K562 (cell line): ENCODE data around the gene KANK2. TPM values are rescaled to one million over a fixed set of nuclear protein-coding genes. Genes with fewer than 3 reads are reported as not detected.

ENCODE experiments used
- CEBPB ChIP-seq: fragments of 450-650 bp; IDR thresholded peaks from 2 replicates; pipeline ENCODE4 v1.6.1; 2016; ENCODE audit warnings: missing genetic modification characterization, missing compliant biosample characterization
- CGGBP1 ChIP-seq: fragments of 250-450 bp; sonication (Bioruptor Pico); IDR thresholded peaks from 2 replicates; pipeline ENCODE4 v1.9.0; 2021; ENCODE audit warnings: mild to moderate bottlenecking
- EP400 ChIP-seq: fragments of 450-650 bp; IDR thresholded peaks from 2 replicates; pipeline ENCODE4 v1.6.1; 2017; ENCODE audit warnings: antibody characterized with exemption, mild to moderate bottlenecking, moderate library complexity
- HLTF ChIP-seq: fragments of 450-650 bp; IDR thresholded peaks from 2 replicates; pipeline ENCODE4 v1.6.1; 2016
- HMGXB4 ChIP-seq: sonication (generic); formaldehyde crosslinking; IDR thresholded peaks from 2 replicates; pipeline ENCODE4 v1.8.1; 2023; ENCODE audit warnings: mild to moderate bottlenecking, missing genetic modification reagents
- ILF3 ChIP-seq: fragments of 450-650 bp; IDR thresholded peaks from 2 replicates; pipeline ENCODE4 v1.6.1; 2018; ENCODE audit warnings: antibody characterized with exemption, mild to moderate bottlenecking, moderate library complexity, borderline replicate concordance
- POLR2AphosphoS5 ChIP-seq: IDR thresholded peaks from 2 replicates; pipeline ENCODE4 v1.6.1; 2011; ENCODE audit warnings: mild to moderate bottlenecking, low read depth, low read length, moderate library complexity; ENCODE audit not compliant: control insufficient read depth, insufficient read depth
- PTBP1 ChIP-seq: fragments of 200-400 bp; formaldehyde crosslinking; IDR thresholded peaks from 2 replicates; pipeline ENCODE4 v1.6.1; 2017; ENCODE audit warnings: low read depth, low read length
- RREB1 ChIP-seq: fragments of 250-450 bp; sonication (Bioruptor Pico); IDR thresholded peaks from 2 replicates; pipeline ENCODE4 v1.4.0; 2020
- RUNX1 ChIP-seq: sonication (generic); IDR thresholded peaks from 2 replicates; pipeline ENCODE4 v1.6.1; 2016; ENCODE audit warnings: antibody characterized with exemption, low read depth
- SMARCB1 ChIP-seq: IDR thresholded peaks from 2 replicates; pipeline ENCODE4 v1.6.1; 2011; ENCODE audit warnings: improper control_type of control experiment, low read depth; ENCODE audit not compliant: insufficient read length
- TCF7L2 ChIP-seq: fragments of 150-350 bp; IDR thresholded peaks from 2 replicates; pipeline ENCODE4 v1.6.1; 2016; ENCODE audit warnings: low read depth, mild to moderate bottlenecking, low read length, moderate library complexity
- TOE1 ChIP-seq, 2 experiments: fragments of 450-650 bp in 1 of 2; sonication (generic) in 1 of 2; formaldehyde crosslinking in 1 of 2; IDR thresholded peaks; 2 replicates each; pipeline versions ENCODE4 v1.7.1 to v1.8.0; 2016 to 2022; ENCODE audit warnings: borderline replicate concordance in 2 of 2, mild to moderate bottlenecking in 2 of 2, antibody characterized with exemption in 1 of 2, inconsistent platforms in 1 of 2, low read depth in 1 of 2, missing genetic modification reagents in 1 of 2, moderate library complexity in 1 of 2
- ZFP30 ChIP-seq: fragments of 250-450 bp; sonication (Bioruptor Pico); IDR thresholded peaks from 2 replicates; pipeline ENCODE4 v1.8.0; 2022; ENCODE audit warnings: moderate library complexity, mild to moderate bottlenecking, inconsistent platforms, borderline replicate concordance
- ZKSCAN8 ChIP-seq: fragments of 200-800 bp; sonication (Bioruptor generic); IDR thresholded peaks from 2 replicates; pipeline ENCODE4 v1.6.1; 2016; ENCODE audit warnings: missing genetic modification characterization, missing compliant biosample characterization
- ZNF140 ChIP-seq: fragments of 250-450 bp; sonication (Bioruptor Pico); IDR thresholded peaks from 2 replicates; pipeline ENCODE4 v1.8.0; 2021; ENCODE audit warnings: moderate library complexity, mild to moderate bottlenecking, inconsistent platforms
- ZNF239 ChIP-seq: fragments of 250-450 bp; sonication (Bioruptor Pico); IDR thresholded peaks from 2 replicates; pipeline ENCODE4 v1.4.0; 2020; ENCODE audit warnings: mild to moderate bottlenecking
- ZNF280B ChIP-seq: fragments of 250-450 bp; sonication (Bioruptor Pico); IDR thresholded peaks from 2 replicates; pipeline ENCODE4 v1.5.1; 2021; ENCODE audit warnings: mild to moderate bottlenecking
- polyA plus RNA-seq, 8 experiments: library from polyadenylated mRNA; depleted of rRNA in 4 of 8; stranded (reverse) in 5 of 8; unstranded in 3 of 8; fragments of >200 nt; fragmentation: Nextera tagmentation in 2 of 8; fragmentation: Illumina TruSeq in 1 of 8; extraction: Ambion mirVana in 2 of 8; extraction: Trizol in 1 of 8; gene quantifications; 2 replicates each; pipeline versions ENCODE4 v1.2.1 to v1.2.3, GENCODE V29; 2011 to 2014; ENCODE audit warnings: inconsistent platforms in 1 of 8, missing spikeins in 1 of 8
- total RNA-seq, 7 experiments: library from RNA; depleted of rRNA in 6 of 7; stranded (reverse); fragments of >200 nt in 6 of 7; fragmentation: Illumina TruSeq in 2 of 7; extraction: Trizol in 2 of 7; gene quantifications; 2 replicates each; pipeline versions ENCODE4 v1.2.1 to v1.2.3, GENCODE V29; 2011 to 2021; ENCODE audit warnings: low replicate concordance in 1 of 7

Gene KANK2
- total and polyA plus RNA-seq, 9 of the 15 experiments (the other 6 are each of a cell fraction or from before 2014, with no cell fraction given) = 4.4 to 47.8 (median 21.3) TPM

GRCh38 chr19:11155373-11156120, 41.8 kb downstream of the KANK2 start, which contains the start of gene SPC24 (continued):
- TF ChIP-seq ZNF140 (CRISPR knock-in tag) = no peak
- peak; percentile 86; the same call in 1 of the 2 replicates for TF ChIP-seq POLR2AphosphoS5
- 0 out of 2 replicates have a peak, but pooled peaks have one; percentile 48 for TF ChIP-seq PTBP1
- TF ChIP-seq CEBPB (tag) = peak; percentile 44; the same call in 1 of the 2 replicates
- no peak for TF ChIP-seq TCF7L2
- TF ChIP-seq ZNF280B = no peak
- no peak for TF ChIP-seq ILF3
- TF ChIP-seq ZFP30 (CRISPR knock-in tag) = no peak
- no peak for TF ChIP-seq TOE1 (IDR thresholded peaks at IDR 0.05; ENCODE audit: borderline replicate concordance)
- no peak for TF ChIP-seq TOE1 (CRISPR knock-in tag; IDR thresholded peaks at IDR 0.05; ENCODE audit: borderline replicate concordance, low read depth)
- TF ChIP-seq ZKSCAN8 (CRISPR knock-in tag) = no peak
- 0 out of 2 replicates have a peak, but pooled peaks have one; percentile 50 for TF ChIP-seq CGGBP1 (CRISPR knock-in tag)
- no peak for TF ChIP-seq SMARCB1
- peak; percentile 45; the same call in 1 of the 2 replicates for TF ChIP-seq RREB1
- no peak for TF ChIP-seq HMGXB4 (CRISPR knock-in tag)
- no peak for TF ChIP-seq HLTF
- TF ChIP-seq EP400 = peak; percentile 94
- TF ChIP-seq RUNX1 = no peak
- TF ChIP-seq ZNF239 (CRISPR knock-in tag) = peak; percentile 20; the same call in 1 of the 2 replicates
